HG03095 (cell line): ENCODE results near the gene EFCC1.

ENCODE experiments used
- ATAC-seq: cut with Tn5 transposase; IDR thresholded peaks from one replicate; pipeline ENCODE4 v1.9.1; 2021; ENCODE audit warnings: moderate library complexity; ENCODE audit not compliant: unreplicated experiment

Gene EFCC1

GRCh38 chr3:129001101-129001805 is at the start of gene EFCC1:
Gene EFCC1, plus strand, starts transcription at chr3:129001304. Its CDS starts 325 bp downstream, at chr3:129001629.
- ATAC-seq = no peak

DNA sequence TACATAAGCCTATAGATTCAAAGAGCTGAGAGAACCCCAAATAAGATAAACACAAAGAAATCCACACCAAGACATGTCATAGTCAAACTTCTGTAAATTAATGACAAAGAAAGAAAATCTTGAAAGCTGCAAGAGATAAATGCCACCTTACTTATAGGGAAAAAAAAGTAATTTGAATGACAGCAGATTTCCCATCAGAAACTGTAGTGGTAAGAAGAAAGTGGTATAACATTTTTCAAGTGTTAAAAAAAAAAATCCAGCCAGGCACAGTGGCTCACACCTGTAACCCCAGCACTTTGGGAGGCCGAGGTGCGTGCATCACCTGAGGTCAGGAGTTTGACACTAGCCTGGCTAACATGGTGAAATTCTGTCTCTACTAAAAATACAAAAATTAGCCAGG is 44.7 kb upstream of the EFCC1 start:
- ATAC-seq = no peak

DNA sequence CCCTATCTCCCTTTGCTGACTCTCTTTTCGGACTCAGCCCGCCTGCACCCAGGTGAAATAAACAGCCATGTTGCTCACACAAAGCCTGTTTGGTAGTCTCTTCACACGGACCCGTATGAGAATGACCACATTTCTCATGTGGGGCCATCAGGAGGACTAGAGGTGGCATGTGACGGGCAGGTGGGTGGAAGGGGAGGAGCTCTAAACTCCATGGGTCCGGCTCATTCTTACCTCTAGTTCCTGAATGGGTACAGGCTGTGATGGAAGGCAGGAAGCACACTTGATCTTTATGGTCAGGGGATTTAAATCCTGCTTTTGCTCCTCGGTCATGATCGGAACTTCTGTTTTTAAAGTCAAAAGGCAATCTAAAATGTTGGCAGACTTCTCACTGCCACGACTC is 35.8 kb upstream of the EFCC1 start:
- ATAC-seq = no peak

DNA sequence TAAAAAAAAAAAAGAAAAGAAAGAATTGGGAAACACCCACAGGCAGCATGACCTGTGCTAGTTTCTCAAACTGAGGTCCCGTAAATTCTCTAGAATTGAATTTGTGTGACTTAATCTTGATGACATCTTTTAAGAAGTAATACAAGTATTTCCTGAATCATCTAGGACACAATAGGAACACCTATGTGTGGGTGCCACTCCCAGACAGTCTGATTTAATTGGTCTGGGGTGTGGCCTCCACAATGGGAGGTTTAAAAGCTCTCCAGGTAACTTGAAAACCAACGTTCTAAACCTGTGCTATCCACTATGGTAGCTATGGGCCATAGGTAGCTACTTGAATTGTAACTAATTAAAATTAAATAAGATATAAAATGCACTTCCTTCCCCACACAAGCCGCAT is 35.3 kb upstream of the EFCC1 start:
- no peak for ATAC-seq

DNA sequence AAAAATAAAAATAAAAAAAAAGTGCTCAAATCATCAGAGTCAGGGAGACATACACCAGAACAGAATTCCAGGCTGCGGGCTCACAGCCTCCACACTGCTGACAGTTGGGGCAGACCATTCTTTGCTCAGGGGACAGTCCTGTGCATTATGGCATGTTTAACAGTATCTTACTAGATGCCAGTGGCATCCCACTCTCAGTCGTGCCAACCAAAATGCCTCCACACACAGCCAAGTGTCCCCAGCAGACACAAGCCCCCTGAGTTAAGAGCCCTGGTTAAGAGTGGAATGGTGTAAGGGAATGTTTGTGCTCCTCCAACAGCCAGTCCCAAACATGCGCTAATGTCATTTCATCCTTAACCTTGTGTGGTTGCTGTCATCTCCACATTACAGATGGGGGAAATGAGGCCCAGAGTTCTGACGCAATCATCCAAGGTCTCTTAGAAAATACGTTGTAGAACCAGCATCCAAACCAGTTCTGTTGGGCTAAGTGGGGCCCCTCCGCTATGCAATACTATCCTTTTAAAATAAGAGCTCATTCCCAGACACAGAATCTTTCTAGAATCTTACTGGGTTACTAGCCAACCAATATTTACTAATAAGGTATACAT is 33.3 kb upstream of the EFCC1 start:
- ATAC-seq = no peak

GRCh38 chr3:128969993-128970739 is 30.9 kb upstream of the EFCC1 start:
- no peak for ATAC-seq

GRCh38 chr3:128970740-128971047 is 30.4 kb upstream of the EFCC1 start:
- ATAC-seq = no peak

GRCh38 chr3:128971421-128972100 is 29.5 kb upstream of the EFCC1 start:
- no peak for ATAC-seq

GRCh38 chr3:128973988-128974564 is 27.0 kb upstream of the EFCC1 start:
- ATAC-seq = no peak

- ATAC-seq = no peak
Measured at GRCh38 chr3:128975276-128975675, 25.8 kb upstream of the EFCC1 start.

DNA sequence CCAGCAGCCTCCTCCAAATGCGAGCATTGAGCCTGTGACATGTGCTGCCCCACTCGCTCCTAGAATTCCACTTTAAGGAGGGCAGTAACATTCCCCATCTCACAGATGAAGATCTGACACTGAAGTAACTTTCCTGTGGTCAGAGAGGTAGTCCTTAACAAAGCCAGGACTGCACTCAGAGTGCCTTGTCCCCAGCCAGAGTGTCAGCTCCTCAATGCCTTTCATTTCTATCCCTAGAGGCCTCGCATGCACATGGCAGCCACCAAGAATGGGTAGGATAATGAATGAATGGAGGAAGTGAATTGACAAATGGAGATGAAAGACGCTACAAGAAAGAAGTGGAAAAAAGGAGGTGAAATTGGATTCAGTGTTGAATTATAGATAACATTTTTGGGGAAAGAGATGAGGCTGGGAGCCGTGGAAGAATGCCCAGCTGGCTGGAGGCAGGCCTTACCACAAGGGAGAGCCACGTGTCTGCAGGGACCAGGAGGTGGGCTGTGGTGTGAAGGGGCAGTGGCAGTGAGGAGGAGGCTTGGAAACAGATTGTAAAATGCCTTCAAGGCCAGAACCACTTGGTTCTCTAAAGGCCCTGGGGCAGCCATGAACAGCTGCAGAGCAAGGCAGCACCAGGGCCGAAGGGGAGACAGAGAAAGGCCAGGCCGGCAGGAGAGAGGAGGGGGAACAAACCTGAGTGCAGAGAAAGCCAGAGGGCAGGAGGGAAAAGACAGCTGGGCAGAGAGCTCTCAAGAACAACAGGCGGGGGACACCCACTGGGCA is 17.6 kb upstream of the EFCC1 start:
- ATAC-seq = no peak

- ATAC-seq = no peak
Measured at GRCh38 chr3:128984596-128984995, 16.5 kb upstream of the EFCC1 start.

GRCh38 chr3:128987302-128988100 is 13.6 kb upstream of the EFCC1 start:
- ATAC-seq = no peak

DNA sequence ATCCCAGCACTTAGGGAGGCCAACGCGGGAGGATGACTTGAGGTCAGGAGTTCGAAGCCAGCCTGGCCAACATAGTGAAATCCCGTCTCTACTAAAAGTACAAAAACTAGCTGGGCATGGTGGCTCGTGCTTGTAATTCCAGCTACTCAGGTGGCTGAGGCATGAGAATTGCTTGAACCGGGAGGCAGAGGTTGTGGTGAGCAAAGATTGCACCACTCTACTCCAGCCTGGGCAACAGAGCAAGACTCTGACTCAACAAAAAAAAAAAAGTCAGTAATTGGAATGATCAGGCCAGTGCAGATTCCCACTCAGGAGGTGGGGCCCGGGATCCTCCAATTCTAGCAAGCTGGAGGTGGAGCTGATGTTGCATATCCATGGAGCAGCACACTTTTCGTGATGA is 12.8 kb upstream of the EFCC1 start:
- ATAC-seq = no peak

- no peak for ATAC-seq
Measured at GRCh38 chr3:128991355-128991895, 9.7 kb upstream of the EFCC1 start.

- ATAC-seq = no peak
Measured at GRCh38 chr3:128992926-128993460, 8.1 kb upstream of the EFCC1 start.

DNA sequence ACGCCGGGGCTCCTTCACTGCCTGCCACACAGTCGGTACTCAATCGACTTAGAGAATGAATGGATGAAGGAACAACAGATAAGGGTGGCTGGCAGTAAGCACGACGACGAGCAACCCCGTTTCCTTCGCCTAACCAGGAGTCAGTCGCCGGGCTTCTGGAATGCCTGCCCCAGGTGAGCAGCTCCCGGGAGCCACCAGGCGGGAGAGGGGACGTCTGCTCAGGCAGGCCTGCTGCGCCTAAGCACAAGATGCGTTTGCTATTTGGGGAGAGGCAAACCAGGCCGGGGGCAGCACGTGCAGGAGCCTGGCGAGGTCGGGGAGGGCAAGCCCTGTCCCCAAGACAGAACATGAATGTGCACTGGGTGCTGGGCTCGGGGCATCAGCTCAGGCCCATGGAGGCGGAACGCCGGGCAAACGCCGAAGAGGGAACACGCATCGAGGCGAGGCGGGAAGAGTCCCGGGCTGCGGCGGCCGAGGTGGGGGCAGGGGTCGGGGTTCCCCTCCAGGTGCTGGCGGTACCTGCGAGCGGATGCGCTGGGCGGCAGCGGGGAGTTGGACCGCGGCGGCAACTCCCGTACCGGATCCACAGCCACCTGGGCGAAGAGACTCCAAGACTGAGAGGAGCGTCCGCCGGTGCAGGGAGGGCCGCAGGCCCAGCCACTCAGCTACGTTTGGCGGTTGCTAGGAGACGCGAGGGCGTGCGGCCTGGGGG is 7.5 kb upstream of the EFCC1 start, which contains the start of gene CFAP92:
Gene CFAP92, minus strand, starts transcription at position 616 of the 712 bp plus-strand sequence. CDS start 772 bp downstream, outside the sequence.
- ATAC-seq = peak; percentile 90

DNA sequence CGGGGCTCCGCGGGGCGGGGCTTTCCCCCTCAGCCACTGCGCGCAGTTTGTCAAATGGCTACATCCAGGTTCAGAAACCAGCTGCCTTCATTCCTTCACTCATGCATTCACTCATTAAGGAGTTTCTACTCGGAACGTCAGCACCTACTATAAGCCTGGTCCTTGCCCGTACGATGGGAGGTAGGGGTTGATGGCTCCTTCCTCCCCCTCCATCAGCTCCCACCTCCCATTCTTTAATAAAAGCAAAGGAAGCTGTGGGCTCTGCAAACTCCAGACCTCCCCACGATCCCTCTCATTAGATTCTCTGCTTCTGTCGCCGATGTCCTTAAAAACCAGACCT is 7.0 kb upstream of the EFCC1 start:
- ATAC-seq = no peak
